ENCODE results near the gene SMO.

SMO gene

GRCh38 chr7:129162732-129163131 lies 25.7 kb upstream of the SMO start:
- no peak for DNase-seq (ENCODE audit: low read depth)
- H3K4me3 ChIP-seq (ENCODE audit: low read depth, low read length), result no peak overlapping the region
- TF ChIP-seq CTCF (IDR thresholded peaks at IDR 0.05; ENCODE audit: low read depth, low read length, missing control alignments), result no peak
- in situ Hi-C loops (cut with HindIII; ENCODE audit: low sequenced_read_pairs), result no loop called here

- TF ChIP-seq CTCF (IDR thresholded peaks at IDR 0.05; ENCODE audit: low read depth, low read length, missing control alignments), result peak; percentile 71
- in situ Hi-C loops (cut with HindIII; ENCODE audit: low sequenced_read_pairs), result no loop called here
Observed at GRCh38 chr7:129163875-129164544, 24.4 kb upstream of the SMO start.

GRCh38 chr7:129166745-129167144 lies 21.7 kb upstream of the SMO start:
- no peak for DNase-seq (ENCODE audit: low read depth)
- no peak overlapping the region for H3K4me3 ChIP-seq (ENCODE audit: low read depth, low read length)
- TF ChIP-seq CTCF (IDR thresholded peaks at IDR 0.05; ENCODE audit: low read depth, low read length, missing control alignments), result no peak
- in situ Hi-C loops (cut with HindIII; ENCODE audit: low sequenced_read_pairs), result no loop called here

More at GRCh38 chr7:129163875-129164544, 24.4 kb upstream of the SMO start:
- H3K4me3 ChIP-seq (ENCODE audit: low read depth, low read length), result no peak overlapping the region
- DNase-seq (ENCODE audit: low read depth), result peak; percentile 61

GRCh38 chr7:129167817-129168216 lies 20.6 kb upstream of the SMO start:
- in situ Hi-C loops (cut with HindIII; ENCODE audit: low sequenced_read_pairs), result no loop called here
- H3K4me3 ChIP-seq (ENCODE audit: low read depth, low read length), result no peak overlapping the region
- no peak for DNase-seq (ENCODE audit: low read depth)
- no peak for TF ChIP-seq CTCF (IDR thresholded peaks at IDR 0.05; ENCODE audit: low read depth, low read length, missing control alignments)

- H3K4me3 ChIP-seq (ENCODE audit: low read depth, low read length), result no peak overlapping the region
- no peak for TF ChIP-seq CTCF (IDR thresholded peaks at IDR 0.05; ENCODE audit: low read depth, low read length, missing control alignments)
- in situ Hi-C loops (cut with HindIII; ENCODE audit: low sequenced_read_pairs), result no loop called here
- no peak for DNase-seq (ENCODE audit: low read depth)
Observed at GRCh38 chr7:129168231-129169021, 20.0 kb upstream of the SMO start.

- in situ Hi-C loops (cut with HindIII; ENCODE audit: low sequenced_read_pairs), result no loop called here
- no peak for DNase-seq (ENCODE audit: low read depth)
- no peak for TF ChIP-seq CTCF (IDR thresholded peaks at IDR 0.05; ENCODE audit: low read depth, low read length, missing control alignments)
- H3K4me3 ChIP-seq (ENCODE audit: low read depth, low read length), result peak overlapping the region; percentile 29
Observed at GRCh38 chr7:129169171-129169671, 19.2 kb upstream of the SMO start.
